ENCODE data around the gene PRR15.
"Not testable (repeated sequence)": the region's sequence is repeated elsewhere in the genome, so short reads cannot be mapped to it uniquely, and the experiment has no call there.

The PRR15 gene, protein sequence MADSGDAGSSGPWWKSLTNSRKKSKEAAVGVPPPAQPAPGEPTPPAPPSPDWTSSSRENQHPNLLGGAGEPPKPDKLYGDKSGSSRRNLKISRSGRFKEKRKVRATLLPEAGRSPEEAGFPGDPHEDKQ
- 0 reads per million in 3 experiments for total RNA-seq

DNA sequence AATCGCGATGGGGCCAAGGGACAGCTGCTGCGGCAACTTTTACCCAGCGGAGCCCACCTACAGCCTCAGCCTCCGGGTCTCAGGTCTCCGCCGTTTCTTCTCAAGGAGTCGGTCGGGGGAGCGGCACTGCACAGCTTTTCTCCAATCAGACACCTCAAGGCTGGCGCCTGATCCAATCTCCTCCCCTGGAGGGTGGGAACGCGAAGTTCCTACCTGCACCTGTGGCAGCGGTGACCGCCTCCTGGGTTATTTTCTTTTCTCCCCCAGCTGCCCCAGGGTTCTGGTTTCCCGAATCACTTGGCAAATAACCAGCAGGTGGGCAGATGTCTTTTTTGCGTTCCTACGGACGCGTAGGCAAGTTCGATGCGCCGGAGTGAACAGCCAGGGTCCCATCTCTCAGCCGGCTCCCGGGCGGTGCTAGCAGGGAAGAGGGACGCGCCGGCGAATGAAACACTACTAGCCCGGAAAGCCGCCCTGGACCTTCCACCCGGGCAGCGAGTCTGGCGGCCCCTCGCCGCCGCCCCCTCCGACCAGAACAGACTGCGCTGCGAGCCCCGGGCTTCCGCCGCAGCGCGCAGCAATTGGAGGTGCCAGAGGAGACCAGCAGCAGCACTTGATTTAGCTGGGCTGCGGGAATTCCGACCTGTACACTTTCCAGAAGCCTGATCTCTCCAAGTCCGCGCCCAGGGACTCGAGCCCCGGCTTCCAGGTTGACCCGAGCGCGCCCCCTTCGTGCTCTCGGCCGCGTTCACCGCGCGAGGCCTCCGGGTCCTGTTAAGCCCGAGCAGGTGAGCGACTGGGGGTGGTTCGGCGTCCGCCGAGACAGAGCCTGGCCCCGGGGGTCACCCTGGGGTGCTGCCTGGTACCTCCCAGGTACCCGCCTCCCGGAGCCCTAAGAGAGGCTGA lies at the start of gene PRR15:
Gene PRR15, plus strand, starts transcription at position 246 of the 906 bp plus-strand sequence. CDS start 2,495 bp downstream, outside the sequence.
- no peak for DNase-seq

DNA sequence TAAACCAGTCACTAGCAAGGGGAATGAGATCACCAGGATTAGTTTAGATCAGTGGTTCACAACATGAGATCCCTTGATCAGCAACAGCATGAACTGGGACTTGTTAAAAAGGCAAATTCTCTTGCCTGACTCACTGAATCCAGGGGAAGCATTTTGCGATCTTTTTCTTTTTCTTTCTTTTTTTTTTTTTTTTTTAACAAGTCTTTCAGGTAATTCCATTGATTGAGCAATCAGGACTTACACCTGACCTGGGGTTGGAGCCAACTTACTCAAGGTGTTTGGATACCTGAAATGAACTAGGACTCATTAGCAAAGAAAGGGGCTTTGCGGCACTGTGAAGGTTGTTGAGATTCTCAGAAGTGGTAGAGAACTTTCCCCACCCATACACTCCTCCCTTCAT lies 47.1 kb upstream of the PRR15 start:
- DNase-seq, result no peak

DNA sequence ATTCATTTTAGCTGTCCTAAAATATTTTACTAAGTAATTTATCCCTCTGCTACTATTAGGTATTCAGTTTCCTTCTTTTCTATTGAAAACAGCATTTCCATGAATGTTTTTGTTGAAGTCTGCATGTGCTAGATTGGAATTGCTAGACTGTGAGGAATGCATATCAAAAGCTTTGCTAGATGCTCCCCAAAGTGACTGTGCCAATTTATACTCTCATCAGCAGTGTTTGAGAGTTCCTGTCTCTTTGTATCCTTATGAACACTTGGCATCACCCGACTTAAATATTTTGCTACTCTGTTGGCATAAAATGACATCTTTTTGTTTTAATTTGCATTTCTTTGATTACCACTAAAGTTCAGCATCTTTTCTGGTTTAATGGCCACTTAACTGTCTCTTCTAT lies 45.0 kb upstream of the PRR15 start:
- no peak for DNase-seq

DNA sequence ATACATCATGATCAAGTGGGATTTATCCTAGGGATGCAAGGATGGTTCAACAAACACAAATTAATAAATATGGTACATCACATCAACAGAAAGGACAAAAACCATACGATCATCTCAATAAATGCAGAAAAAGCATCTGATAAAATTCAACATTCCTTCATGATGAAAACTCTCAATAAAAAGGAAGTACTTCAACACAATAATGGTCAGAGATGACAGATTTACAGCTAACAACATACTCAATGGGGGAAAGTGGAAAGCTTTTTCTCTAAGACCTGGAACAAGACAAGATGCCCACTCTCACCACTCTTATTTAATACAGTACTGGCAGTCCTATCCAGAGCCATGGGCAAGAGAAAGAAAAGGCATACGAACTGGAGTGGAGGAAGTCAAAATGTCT lies 39.9 kb upstream of the PRR15 start:
- DNase-seq, result no peak

DNA sequence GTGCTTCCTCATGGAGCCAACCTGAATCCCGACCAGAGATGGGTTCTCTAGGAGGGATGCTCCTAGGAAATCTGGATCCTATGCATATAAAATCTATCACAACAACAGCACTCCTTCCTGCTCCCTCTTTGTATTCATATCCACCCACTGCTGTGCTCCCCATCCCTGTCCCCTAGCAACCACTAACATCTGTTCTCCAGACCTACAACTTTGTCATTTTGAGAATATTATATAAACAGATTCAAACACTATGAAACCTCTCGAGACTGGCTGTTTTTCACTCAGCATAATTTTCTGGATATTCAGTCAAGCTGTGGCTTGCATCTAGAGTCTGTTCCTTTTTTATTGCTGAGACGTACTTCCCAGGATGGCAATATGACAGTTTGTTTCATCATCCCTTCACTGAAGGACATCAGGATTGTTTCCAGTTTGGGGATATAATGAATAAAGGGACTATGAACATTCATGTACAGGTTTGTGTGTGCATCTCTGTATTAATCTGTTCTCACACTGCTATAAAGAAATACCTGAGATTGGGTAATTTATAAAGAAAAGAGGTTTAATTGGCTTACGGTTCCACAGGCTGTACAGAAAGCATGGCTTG lies 36.0 kb upstream of the PRR15 start:
- DNase-seq, result no peak

DNA sequence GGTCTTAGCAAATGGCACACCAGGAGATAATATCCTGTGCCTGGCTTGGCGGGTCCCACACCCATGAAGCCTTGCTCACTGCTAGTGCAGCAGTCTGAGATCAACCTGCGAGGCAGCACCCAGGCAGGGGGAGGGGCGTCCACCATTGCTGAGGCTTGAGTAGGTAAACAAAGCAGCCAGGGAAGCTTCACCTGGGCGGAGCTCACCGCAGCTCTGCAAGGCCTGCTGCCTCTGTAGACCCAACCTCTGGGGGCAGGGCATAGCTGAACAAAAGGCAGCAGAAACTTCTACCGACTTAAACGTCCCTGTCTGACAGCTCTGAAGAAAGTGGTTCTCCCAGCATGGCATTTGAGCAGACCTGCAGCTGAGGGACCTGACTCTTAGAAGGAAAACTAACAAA lies 35.1 kb upstream of the PRR15 start:
- DNase-seq, result not testable (repeated sequence)

DNA sequence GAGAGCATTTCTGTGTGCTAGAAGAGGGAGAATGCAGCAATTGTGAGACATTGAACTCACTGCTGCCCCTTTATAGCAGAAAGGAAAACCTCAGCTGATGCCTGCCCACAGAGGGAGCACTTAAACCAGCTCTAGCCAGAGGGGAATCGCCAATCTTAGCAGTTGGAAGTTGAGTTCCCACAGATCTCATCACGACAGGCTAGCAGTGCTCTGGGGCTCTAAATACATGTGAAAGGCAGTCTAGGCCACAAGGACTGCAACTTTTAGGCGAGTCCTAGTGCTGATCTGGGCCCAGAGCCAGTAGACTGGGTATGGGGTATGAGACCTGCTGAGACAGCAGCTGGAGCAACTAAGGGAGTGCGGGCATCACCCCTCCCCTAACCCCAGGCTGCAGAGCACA lies 25.2 kb upstream of the PRR15 start:
- DNase-seq, result no peak

DNA sequence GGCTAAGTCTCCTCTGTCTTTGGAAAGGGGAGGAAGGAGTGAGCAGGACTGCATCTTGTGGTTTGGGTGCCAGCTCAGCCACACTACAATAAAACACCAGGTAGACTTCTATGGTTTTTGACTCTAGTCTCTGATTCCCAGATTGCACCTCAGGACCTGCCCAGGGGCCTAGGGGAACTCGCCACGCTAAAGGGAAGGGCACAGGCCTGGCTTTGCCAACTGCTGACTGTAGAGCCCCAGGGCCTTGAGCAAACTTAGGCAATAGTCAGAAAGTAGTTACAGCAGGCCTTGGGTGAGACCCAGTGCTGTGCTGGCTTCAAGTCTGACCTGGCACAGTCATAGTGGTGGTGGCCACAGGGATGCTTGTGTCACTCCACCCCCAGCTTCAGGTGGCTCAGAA lies 24.2 kb upstream of the PRR15 start:
- DNase-seq, result no peak

DNA sequence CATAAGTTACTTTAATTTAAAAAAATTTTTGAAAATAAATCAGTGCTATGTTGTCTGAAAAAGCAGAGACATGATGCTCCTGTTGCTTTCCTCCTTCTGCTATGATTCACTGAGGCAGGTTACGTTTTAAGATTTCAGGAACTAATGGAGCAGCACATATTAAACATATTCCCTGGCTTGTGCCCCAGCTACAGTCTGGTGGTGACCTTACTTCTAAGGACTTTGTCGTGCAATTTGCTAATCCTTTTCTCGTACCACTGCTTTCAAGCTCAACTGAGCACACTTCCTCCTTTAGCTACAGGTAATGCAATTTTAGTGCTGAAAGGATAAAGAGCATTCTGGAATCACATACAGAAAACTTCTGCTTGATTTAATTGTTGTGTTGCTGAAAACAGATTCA lies 16.2 kb upstream of the PRR15 start:
- no peak for DNase-seq

DNA sequence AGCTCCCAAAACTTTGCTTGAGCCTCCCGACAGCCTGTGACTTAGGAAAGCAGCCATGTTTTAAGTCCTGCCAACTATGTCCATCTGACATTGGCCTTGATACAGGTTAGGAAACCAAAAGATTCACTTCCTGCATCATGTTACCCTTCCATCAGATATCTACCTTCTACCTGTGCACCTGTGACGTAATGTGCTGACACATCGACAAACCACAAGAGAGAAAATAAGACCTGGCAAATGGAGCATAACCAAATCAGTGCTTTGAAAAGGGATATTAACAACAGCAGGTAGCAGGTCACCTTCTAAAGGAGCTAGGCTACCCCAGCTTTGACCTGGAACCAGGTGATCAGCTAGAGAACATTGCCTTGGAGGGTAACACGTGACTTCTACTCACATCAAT lies 14.8 kb upstream of the PRR15 start:
- no peak for DNase-seq

DNA sequence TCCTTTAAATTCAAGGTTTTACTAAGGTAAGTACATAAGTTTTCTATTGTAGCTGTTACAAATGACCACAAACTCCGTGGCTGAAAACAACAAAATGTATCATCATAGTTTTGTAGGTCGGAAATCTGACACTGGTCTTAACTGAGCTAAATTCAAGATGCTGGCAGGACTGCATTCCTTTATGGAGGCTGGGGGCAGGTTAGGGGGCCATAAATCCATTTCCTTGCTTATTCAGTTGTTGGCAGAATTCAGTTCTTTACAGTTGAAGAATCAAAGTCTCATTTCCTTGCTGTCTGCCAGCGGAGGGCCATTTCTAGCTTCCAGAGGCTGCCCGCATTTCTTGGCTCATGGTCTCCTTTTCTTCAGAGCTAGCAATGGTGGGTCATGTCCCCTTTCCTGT lies 11.2 kb upstream of the PRR15 start:
- no peak for DNase-seq

DNA sequence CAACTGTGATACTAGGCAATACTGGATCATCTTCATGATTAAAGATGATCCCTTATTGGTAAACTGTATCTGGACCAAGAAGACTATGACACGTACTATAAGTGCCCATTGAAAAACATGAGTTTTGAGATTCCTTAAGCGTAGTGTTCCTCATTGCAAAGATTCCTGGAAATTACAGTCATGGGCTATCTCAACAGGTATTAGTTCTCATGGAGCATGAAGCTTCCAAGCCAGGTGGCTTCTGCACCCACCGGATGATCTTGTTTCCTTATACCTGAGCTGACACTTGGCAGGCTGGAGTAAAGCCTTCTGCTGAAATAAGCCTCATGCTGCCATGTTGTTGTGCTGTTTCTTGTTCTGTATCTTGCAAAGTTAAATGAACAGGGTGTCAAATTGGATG lies 8.6 kb upstream of the PRR15 start:
- no peak for DNase-seq

DNA sequence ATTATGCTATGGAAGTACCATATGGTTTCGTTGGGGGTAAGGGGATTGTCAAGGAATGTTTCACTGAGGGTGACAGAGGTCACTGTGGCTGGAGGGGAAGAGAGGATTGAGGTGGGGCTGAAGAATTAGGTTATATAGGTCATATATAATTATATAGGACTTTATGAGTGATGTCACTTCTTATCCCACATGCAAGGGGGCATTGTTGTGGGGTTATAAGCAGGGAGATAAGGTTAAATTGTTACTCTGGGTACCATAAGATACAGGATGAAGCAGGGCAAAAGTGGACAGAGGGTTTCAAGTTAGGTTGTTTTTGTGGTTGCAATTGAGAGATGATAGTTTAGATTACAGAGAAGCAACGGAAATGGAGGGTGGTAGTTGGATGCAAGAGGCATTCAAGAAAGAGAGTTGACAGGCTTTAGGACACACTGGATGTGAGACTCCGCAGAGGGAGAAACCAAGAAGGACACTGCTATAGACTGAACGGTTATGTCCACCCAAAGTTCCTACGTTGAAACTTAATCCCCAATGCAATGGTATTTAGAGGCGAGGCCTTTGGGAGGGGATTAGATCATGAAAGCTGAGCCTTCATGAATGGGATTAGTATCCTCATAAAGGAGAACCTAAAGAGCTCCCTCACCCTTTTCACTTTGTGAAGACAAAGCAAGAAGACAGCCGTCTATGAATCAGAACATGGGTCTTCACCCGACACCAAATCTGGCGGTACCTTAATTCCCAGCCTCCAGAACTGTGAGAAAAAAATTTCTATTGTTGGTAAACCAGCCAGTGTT lies 7.0 kb upstream of the PRR15 start:
- DNase-seq, result no peak

DNA sequence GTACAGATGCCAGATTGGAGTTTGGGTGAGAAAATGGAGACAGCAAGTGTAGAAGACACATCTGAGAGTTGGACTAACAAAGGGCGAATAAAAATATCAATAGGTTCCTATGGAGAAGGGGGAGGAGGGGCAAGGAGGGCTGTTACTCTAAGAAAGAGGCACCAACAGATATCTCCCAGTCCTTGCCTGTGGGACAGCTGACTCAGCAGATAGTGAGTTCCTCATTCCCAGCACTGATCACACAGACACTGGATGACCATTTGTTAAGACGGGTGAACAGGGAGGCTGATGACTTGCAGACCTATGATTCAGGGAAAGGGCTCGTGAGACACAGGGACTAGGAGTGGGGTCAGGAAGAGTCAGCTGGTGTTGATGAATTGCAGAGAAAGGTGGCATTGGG lies 5.7 kb upstream of the PRR15 start:
- no peak for DNase-seq

DNA sequence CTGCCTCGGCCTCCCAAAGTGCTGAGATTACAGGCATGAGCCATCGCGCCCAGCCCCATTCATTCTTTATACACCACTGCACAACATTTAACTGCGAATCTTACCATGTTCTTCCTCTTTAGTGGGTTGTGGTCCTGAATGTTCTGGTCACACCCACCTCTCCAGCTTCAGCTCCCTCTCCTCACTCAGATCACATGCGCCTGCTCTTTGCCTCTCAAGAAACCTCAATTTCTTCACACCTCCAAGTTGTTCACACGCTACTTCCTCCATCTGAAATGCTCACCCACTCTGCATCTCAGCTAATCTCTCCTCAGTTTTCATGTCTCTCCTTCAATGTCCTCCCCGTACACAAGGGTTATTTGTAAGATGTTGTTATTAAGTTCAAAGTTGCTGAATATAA lies 2.4 kb upstream of the PRR15 start:
- no peak for DNase-seq

DNA sequence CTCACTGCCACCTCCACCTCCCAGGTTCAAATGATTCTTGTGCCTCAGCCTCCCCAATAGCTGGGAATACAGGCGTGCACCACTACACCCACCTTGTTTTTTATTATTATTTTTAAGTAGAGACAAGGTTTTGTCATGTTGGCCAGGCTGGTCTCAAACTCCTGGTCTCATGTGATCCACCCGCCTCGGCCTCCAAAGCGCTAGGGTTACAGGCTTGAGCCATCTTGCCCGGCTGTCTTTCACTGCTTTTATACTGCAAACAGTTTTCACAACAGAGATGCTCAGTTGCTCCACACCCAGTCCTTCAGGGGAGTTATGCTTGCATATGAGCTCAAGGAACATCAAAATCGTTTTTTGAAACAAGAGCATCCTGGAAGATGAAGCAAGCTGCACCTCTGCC lies 1.3 kb upstream of the PRR15 start:
- no peak for DNase-seq

DNA sequence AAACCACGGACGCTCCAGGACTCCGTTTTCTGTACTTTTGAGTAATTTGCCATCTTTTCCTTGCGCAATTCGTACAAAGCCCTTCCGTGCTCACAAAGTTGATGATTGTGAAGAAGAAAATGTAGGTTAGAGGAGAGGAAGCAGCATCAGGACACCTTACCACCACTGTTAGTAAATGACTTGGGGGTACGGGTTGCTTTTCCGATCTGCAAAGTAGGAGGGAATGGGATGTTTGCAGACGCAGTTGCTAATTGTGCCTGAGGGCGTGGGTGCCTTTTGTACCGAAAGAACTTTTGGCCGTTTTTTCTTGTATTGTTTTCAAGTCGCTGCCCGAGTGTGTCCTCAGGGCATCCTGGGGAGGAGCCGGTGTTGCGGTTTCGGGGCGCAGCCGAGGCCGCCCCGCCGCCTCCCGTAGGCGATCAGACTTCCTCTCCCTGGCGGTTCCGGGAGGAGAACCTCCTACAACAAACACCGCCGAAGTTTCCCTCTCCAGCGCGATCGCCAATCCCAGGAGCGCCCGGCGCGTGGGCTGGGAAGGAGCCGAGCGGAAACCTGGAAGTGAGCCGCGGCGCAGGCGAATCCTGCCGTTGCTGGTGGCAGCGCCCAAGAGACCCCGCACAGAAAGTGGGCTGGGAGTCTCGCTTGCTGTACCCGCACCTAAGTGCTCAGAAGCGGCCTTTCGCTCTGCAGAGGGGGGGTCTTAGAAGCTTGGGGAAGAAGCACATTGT lies 1.0 kb downstream of the PRR15 start:
- no peak for DNase-seq

DNA sequence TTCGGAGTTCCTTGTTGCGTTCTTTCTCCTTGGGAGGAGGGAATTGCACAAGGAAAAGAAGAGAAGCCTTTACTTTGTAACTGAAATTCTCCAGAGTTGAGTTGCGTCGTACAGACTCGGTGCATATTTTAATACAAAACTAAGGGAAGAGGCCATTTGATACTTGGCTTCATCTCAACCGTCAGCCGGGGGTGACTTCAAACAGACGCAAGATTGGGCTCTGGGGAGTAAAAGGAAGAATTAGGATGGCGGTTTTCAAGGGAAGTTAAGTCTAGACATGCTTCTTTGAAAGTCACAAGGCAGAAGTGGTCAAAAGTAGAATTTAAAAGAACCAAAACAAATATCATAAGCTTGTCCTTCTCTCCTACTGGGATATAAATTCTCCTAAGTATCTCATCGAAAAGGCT lies 1.6 kb downstream of the PRR15 start:
- DNase-seq, result no peak

DNA sequence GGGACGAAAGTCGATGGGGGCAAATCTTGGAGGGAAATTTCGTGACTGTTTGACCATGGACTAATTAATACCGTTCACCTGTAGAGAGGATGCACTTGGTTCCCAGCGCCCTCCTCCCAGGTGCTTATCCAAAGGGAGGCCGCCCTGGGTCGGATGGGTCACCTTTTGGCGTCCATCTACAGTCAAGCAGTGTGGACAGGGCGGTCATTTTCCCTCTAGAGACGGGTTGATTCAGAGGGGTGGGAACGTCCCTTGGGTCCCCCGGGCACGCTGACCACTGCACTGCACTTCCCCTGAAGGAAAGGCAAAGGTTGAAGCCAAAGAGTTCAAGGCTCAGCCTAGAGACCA lies 2.0 kb downstream of the PRR15 start:
- no peak for DNase-seq

DNA sequence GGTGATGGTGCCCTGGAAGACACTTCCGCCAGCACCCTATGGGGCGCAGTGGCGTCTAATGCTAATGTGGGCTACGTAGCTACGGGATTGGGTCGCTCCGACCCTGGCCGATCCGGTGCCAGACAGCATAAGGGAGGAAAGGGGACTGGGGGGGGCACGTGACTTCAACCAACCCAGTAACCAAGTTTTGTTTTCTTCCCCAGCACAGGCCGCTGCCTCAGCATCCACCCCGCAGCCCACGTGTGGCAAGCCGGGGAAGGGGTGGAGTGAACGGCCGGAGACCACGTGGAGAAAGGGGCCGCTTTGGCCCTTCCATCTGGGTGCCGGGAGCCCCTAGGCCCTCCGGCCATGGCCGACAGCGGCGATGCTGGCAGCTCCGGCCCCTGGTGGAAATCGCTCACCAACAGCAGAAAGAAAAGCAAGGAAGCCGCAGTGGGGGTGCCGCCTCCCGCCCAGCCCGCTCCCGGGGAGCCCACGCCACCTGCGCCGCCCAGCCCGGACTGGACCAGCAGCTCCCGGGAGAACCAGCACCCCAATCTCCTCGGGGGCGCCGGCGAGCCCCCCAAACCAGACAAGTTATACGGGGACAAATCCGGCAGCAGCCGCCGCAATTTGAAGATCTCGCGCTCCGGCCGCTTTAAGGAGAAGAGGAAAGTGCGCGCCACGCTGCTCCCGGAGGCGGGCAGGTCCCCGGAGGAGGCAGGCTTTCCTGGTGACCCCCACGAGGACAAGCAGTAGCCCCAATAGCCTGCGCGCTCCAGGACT lies 2.5 kb downstream of the PRR15 start:
- no peak for DNase-seq

DNA sequence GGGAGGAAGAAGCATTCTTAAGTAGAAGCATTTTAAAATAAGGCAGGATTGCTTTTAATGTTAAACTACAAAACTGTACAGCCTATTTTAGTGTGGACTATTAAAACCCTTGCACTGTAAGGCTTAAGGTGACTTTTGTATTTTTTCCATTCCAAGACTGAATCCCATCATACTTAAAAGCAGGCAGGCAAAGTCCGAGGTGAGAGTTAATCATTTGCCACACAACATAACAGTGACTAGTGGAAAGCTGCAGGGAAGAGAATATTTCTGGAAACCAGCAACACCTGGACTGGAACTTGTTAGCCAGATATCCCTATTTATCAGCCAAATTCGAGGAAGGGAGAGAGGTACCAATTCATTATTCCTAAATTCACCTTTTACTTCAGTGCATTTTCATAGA lies 3.5 kb downstream of the PRR15 start:
- no peak for DNase-seq

DNA sequence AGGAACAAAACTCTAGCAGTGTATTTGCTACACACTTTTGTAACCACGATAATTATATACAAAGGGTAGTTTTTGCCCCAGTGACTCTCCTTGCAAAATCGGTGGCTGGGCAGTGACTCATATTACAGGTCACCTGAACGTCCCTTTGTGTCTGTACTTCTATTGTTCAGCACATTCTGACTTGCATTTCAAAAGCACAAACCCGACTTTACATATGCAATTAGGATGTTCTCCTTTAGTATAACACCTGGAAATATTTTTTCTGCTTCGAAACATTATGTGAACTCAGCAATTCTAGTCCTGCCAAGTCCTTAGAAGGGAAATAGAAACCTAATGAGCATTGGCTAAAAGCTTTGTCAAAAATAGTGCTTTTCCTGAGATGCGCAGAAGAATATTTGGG lies 6.0 kb downstream of the PRR15 start:
- no peak for DNase-seq
